HG02623 (cell line): ENCODE measurements around the gene PYY.
"Not testable (repeated sequence)": the region's sequence is repeated elsewhere in the genome, so short reads cannot be mapped to it uniquely, and the experiment has no call there.

Experiments used
- ATAC-seq: cut with Tn5 transposase; IDR thresholded peaks from one replicate; pipeline ENCODE4 v1.9.1; 2021; ENCODE audit warnings: moderate library complexity; ENCODE audit not compliant: unreplicated experiment

The PYY gene

DNA sequence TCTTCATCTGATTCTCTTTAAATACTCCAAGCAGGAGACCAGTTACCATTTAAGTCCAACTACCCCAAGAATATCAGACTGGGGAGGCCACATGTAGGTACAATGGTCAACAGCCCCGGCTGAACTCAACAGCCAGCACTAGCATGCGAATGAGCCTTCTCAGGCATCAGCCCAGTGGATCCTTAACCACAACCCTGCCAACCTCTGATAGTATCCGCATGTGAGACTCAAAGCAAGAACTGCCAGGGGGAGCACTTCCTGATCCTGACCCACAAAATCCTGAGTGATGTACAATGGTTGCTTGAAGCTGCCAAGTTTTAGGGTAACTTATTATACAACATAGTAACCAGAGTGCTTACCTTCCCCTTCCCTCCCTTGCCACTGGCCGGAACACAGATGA lies 4.0 kb downstream of the PYY start:
- no peak for ATAC-seq

DNA sequence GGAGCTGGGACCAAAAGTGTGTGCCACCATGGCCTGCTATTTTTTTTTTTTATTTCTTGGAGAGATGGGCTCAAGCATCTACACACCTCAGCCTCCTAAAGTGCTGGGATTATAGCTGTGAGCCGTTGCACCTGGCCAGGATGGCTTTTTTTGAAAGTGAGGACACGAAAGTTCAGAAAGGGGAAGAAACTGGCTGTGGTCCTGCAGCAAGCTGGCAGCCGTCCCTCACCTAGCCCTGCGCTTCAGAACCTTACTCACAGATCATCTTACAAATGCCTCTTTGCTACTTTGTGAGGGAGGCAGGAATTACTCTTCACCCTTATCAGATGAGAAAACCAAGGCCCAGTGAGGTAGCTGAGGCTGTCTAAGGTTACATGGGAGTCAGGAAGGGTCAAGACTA lies 7.0 kb downstream of the PYY start:
- no peak for ATAC-seq

DNA sequence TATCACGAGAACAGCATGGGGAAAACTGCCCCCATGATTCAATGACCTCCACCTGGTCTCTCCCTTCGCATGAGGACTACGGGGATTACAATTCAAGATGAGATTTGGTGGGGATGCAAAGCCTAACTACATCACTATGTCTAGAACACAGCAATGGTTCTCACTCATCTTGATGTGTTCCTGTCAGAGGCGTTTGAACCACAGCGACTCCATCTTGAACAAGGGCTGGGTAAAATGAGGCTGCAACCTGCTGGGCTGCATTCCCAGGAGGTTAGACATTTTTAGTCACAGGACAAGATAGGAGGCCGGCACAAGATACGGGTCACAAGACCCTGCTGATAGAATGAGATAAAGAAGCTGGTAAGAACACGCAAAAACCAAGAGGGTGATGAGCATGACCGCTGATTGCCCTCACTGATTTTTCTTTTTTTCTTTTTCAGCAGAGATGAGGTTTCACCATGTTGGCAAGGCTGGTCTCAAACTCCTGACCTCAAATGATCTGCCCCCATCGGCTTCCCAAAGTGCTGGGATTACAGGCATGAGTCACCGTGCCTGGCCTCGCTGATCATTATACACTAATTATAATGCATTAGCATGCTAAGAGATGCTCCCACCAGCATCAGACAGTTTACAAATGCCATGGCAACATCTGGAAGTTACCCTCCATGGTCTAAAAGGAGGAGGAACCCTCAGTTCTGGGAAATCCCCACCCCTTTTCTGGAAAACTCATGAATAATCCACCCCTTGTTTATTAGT lies 8.5 kb downstream of the PYY start:
- no peak for ATAC-seq

DNA sequence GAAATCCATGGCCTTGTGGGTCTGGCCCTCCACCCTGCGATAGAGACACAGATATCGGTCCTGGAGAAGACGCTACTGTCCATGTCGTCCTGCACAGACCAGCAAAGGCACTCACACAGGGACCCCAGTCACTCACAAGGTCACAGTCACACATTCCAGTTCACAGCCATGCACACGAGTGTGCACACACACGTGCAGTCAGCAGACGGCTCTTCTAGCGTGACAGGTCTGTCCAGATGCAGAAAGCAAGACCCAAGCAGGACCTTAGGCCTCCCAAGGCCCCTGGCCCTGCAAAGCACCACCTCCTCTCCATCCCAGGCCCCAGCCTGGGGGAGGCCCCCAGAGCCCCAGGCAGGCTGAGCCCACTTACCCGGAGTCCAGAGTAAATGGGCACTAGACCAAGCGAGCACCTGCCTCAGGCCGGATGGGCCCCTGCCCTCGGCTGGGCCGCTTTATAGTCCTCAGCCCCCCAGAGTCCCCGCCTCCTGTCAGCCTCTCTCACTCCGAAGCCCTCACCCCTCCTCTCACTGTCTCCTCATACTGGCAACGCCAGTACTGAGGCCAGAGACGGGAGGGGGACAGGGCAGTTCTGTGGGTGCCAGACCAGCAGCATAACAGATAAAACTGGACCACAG lies 11.6 kb downstream of the PYY start, which contains the start of gene PPY:
TSS of gene PPY (minus strand) at position 426 of the 635 bp plus-strand sequence. CDS start 822 bp downstream, outside the sequence.
- ATAC-seq, result no peak

DNA sequence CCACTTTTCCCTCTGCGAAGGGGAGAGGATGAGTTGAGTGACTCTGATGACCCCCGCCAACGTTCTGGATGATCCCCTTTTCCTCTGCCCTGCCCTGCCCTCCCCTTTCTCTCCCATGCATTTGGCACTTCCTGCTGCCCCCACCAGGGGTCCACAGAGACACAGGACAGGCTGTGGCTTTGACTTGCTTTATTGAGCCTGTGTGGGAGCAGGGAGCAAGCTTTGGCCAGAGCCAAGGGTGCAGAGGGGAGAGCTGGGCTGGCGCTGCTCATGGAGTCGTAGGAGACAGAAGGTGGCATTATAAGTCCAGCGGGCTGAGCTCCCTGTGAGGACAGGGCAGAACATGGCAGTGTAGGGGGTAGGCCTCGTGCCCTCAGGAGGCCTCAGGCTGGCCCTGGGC lies 13.1 kb downstream of the PYY start:
- no peak for ATAC-seq

DNA sequence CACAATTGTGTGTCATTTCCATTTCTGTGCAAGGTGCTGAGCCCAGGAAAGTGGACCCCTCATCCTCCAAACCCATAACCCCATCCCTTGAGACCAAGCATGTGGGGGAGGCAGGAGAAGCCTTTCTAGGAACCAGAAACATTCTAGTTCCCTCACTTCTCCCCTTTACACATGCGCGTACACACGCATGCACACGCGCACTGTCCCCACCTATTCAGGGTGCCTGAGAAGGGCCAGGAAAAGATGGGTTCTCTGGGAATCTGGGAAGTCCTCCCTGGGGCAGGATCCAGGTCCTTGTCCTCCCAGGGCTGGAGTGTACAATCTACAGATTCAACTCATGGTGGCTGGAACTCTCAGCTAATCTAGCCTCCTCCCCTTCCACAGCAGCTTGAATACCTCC lies 13.9 kb downstream of the PYY start:
- ATAC-seq, result no peak

- not testable (repeated sequence) for ATAC-seq
These were observed 14.3 kb downstream of the PYY start for GRCh38 chr17:43939452-43939851.

DNA sequence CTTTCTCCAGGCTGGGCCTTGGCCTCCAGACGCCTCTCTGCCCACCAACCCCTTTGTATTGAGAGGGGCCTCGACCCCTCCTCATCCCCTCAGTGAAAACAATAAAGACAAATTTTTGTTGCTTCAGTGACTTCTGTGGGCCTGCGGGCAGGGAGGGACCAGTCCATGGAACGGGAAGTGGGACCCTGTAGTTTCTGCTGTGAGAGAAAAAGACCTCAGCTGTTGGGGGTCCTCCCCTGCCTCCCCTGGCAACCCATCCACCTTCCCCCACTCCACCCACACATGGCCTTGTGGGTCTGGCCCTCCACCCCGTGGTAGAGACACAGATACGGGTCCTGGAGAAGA lies 14.9 kb downstream of the PYY start:
- no peak for ATAC-seq

DNA sequence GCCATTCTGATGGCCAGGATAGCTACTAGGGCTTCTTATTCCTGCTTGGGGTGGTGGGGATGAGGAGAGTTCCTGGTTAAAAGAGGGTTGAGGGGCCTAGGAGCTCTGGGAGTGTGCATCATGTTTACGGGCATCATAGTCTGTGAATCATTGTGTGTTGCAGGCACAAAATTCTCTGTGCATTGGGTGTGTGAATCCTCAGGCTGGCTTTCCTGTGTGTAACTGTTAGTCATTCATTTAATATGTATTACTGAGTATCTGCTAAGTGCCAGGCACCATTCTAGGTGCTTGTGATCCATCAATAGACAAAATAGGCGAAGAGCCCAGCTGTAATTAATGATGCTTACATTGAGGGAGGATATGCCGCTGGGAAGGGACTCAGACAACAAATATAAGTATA lies 17.3 kb downstream of the PYY start:
- ATAC-seq, result no peak

- no peak for ATAC-seq
These were observed 17.8 kb downstream of the PYY start for GRCh38 chr17:43935926-43936261.

DNA sequence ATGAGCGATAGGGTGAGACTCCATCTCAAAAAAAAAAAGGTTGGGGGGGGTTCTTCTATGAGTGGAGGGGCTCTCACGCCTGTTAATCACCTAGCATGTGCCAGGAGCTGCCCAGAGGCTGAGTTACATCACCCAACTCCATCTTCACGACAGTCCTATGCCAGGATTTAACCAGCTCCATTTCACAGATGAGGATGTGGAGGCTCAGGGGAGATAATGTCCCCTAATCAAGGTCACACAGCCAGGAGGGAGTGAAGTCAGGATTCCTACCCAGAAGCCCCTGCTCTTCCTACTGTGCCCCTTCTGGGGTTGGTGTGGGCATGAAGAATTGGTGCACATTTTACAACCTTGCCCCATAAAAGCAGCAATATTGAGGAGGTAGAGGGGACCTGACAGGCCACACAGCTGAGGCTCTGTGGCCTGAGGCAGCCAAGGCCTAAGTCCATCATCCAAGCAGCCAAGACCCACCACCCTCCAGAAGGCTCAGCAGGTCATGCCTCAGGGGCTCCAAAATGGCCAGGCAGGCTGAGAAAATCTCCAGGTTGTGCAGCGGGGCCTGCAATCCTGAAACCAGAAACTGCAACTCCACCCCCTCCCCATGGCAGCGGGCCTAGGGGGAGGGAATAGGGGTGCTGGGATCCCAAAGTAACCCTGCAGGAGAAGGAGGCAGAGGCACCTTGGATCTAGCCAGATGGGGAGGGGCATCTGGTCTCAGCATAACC lies 18.4 kb downstream of the PYY start:
- ATAC-seq, result no peak

DNA sequence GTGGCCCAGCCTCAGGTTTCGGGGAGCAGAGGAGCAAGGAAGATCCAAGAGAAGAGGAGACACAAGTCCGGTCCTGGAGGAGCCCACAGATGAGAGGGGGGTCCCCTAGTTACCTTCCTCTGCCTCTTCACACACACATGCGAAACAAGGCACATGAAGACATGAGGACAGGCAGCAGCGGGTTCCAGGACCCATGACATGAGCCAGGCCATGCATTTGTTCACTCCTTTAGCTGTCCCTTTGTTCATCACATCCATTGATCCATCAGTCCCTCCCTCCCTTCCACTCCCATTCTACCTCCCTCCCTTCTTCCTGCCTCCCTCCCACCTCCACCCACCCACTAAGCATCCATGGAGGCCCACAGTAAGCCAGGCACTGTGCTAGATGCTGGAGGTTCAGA lies 20.8 kb downstream of the PYY start:
- ATAC-seq, result no peak

GRCh38 chr17:43932357-43932756 lies 21.4 kb downstream of the PYY start:
- no peak for ATAC-seq

DNA sequence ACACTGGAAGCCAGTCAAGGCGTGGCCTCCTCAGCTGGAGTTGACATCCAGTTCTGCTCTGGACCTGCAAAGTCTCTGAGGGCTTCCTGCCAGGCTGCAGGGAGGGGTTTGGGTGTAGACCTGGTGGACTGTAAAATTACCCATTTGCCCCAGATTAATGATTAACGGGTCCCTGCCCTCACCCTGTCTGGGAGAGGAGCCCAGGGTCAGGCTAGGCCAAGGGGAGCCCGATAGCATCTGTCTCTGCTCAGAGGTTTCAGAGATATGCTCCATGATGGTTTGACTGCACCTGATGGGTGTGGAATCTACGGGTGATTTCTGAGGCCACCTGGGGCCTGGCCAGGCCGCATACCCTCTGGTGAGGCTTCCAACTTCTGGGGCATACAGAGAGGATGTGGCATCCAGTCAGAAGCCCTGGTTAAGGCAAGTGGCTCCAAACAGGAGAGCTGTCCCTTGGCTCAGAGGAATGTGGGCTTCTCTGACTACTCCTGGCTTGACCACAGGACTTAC lies 22.6 kb downstream of the PYY start:
- ATAC-seq, result no peak

DNA sequence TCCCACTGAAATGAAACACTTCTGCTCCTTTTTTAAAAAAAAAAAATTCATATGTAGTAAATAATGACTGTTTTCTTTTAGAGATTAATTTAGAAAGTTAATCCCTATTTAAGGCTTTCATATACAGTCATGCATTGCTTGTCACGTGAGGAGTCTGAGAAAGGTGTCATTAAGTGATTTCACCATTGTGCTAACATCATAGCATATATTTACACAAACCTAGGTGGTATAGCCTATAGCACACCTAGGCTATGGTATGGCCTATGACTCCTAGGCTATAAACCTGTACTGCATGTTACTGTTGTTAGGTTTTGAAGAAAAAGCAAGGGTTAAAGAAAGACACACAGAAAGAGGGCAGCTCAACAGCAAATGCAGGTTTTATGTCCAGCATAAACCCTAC lies 25.1 kb downstream of the PYY start:
- ATAC-seq, result no peak

- ATAC-seq, result not testable (repeated sequence)
These were observed 25.8 kb downstream of the PYY start for GRCh38 chr17:43927929-43928328.

DNA sequence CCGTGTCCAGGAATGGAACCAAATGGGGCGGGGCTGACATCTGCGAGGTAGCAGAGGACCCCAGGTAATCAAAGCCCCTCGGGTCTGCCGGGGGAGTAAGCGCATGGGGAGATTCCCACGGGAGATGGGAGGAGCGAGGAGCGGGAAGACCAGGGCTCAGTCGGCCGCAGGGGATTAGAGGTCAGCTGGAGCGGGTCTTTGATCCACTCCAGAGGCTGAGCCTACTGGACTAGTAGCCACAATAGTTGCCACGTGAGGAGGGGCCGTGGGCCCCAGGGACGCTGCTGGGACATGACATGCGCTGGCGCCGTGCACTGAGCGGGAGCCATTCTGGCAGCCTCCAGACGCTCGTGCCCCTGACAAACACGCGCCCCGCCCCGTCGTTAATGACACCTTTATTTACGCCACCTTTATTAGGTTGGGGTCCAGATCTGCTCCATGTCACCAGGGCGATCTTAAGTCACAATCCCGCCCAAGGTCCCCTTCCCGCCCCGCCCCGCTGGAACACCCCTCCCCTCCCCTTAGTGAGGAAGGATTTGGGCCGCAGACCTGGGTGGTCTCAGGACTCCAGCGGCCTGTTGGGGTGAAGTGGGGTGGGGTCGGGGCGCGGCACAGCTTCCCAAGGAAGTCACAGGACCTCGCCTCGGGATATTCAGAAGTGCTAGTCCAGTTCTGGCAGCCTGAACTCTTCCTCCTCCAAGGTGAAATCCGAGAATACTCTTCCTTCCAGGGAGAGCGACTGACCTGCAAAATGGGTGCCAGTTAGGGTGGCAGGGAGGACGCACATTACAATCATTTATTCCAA lies 26.5 kb downstream of the PYY start:
- ATAC-seq, result no peak

DNA sequence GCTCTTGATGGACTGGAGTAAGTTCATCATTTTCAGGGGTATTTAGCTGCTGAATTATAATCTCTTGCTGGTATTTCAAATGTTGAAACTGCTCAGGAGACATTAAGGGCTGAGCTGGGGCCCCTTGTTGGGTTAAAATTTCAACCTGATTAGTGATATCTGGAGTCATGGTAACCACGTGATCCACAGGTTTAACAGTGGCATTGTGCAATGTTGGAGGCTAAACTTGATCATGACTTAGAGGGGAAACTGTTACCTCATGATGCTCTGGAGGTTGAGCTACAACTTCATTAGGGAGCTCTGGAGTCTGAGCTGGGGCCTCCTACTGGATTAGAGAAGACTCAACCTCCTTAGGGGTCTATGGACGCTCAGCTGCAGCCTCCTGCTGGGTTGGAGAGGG lies 29.2 kb downstream of the PYY start:
- no peak for ATAC-seq

- ATAC-seq, result no peak
These were observed 33.1 kb downstream of the PYY start for GRCh38 chr17:43920500-43921095.

GRCh38 chr17:43918026-43918389 lies 35.7 kb downstream of the PYY start:
- ATAC-seq, result no peak
